HL-60/S4 treated with retinoic acid at 250 ng/mL for 4 days and 3 days (cell line): ENCODE measurements around the gene SGMS1.
"Not testable (repeated sequence)": the region's sequence is repeated elsewhere in the genome, so short reads cannot be mapped to it uniquely, and the experiment has no call there.

Experiments
- in situ Hi-C: fragments of 300-500 bp; cut with MboI; formaldehyde crosslinking; loops from 2 replicates; pipeline ENCODE4 v1.7.0; 2022; ENCODE audit warnings: low sequenced_read_pairs

SGMS1 gene

GRCh38 chr10:50431133-50431532 lies 192.6 kb downstream of the SGMS1 start:
- in situ Hi-C loops, result no loop called here

- in situ Hi-C loops, result no loop called here
Observed at GRCh38 chr10:50426485-50426884, 197.3 kb downstream of the SGMS1 start.

GRCh38 chr10:50425215-50425614 lies 198.5 kb downstream of the SGMS1 start:
- in situ Hi-C loops, result not testable (repeated sequence)

- in situ Hi-C loops, result no loop called here
Observed at GRCh38 chr10:50423448-50423847, 200.3 kb downstream of the SGMS1 start.

GRCh38 chr10:50422259-50422658 lies 201.5 kb downstream of the SGMS1 start:
- in situ Hi-C loops, result no loop called here

GRCh38 chr10:50421026-50421719 lies 202.6 kb downstream of the SGMS1 start:
- in situ Hi-C loops, result no loop called here

- in situ Hi-C loops, result no loop called here
Observed at GRCh38 chr10:50420196-50420595, 203.6 kb downstream of the SGMS1 start.

GRCh38 chr10:50419756-50420155 lies 204.0 kb downstream of the SGMS1 start:
- in situ Hi-C loops, result no loop called here

- in situ Hi-C loops, result no loop called here
Observed at GRCh38 chr10:50419091-50419490, 204.7 kb downstream of the SGMS1 start.

GRCh38 chr10:50417886-50418830 lies 205.6 kb downstream of the SGMS1 start:
- in situ Hi-C loops, result no loop called here

GRCh38 chr10:50417486-50417885 lies 206.3 kb downstream of the SGMS1 start:
- in situ Hi-C loops, result no loop called here

GRCh38 chr10:50416881-50417280 lies 206.9 kb downstream of the SGMS1 start:
- in situ Hi-C loops, result no loop called here

- in situ Hi-C loops, result no loop called here
Observed at GRCh38 chr10:50416181-50416824, 207.5 kb downstream of the SGMS1 start.

GRCh38 chr10:50415292-50415691 lies 208.5 kb downstream of the SGMS1 start:
- in situ Hi-C loops, result no loop called here

GRCh38 chr10:50410066-50410811 lies 213.5 kb downstream of the SGMS1 start:
- in situ Hi-C loops, result no loop called here

- in situ Hi-C loops, result no loop called here
Observed at GRCh38 chr10:50407076-50407801, 216.5 kb downstream of the SGMS1 start.

- in situ Hi-C loops, result no loop called here
Observed at GRCh38 chr10:50406457-50407070, 217.2 kb downstream of the SGMS1 start.

GRCh38 chr10:50405723-50406122 lies 218.0 kb downstream of the SGMS1 start:
- in situ Hi-C loops, result no loop called here

- in situ Hi-C loops, result no loop called here
Observed at GRCh38 chr10:50404021-50404773, 219.6 kb downstream of the SGMS1 start.
